ENCODE data around the gene AREG. TPM values are rescaled to one million over a fixed set of nuclear protein-coding genes. Genes with fewer than 3 reads are reported as not detected.
"Not testable (repeated sequence)": the region's sequence is repeated elsewhere in the genome, so short reads cannot be mapped to it uniquely, and the experiment has no call there.

AREG gene, protein sequence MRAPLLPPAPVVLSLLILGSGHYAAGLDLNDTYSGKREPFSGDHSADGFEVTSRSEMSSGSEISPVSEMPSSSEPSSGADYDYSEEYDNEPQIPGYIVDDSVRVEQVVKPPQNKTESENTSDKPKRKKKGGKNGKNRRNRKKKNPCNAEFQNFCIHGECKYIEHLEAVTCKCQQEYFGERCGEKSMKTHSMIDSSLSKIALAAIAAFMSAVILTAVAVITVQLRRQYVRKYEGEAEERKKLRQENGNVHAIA
- not detected for polyA plus RNA-seq (2012; ENCODE audit: low read depth, missing spikeins)

DNA sequence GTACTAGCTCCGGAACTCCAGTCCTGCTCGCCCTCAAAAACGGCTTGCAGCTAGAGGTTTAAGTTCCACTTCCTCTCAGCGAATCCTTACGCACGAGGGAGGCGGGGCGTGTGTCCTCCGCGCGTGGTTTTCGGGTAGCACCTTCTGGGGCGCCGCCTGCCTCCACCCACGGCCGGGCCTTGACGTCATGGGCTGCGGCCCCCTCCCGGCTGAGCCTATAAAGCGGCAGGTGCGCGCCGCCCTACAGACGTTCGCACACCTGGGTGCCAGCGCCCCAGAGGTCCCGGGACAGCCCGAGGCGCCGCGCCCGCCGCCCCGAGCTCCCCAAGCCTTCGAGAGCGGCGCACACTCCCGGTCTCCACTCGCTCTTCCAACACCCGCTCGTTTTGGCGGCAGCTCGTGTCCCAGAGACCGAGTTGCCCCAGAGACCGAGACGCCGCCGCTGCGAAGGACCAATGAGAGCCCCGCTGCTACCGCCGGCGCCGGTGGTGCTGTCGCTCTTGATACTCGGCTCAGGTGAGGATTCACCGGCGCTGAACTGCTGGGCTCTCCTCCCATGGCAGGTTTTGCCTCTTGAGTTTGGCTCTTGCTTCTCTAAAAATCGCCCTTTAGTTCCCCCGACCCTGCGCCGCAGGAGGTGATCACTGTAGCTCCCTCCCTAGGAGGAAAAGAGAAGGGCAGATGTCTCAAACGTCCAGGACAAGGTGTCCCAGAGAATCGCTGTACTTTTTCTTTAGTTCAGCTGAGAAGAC, at the start of gene AREG:
Gene AREG (plus strand): TSS at position 246 of the 752 bp plus-strand sequence. CDS start 210 bp downstream, at position 456.
- peak; percentile 57 for DNase-seq (ENCODE audit: insufficient read length, low spot score)
- TF ChIP-seq SPI1 (IDR thresholded peaks at IDR 0.05; ENCODE audit: low read depth, low read length) (peak; percentile 88), PAX5 (IDR thresholded peaks at IDR 0.05; ENCODE audit: insufficient read depth, low read length, severe bottlenecking) (no peak)
- peak; percentile 91 for FAIRE-seq

DNA sequence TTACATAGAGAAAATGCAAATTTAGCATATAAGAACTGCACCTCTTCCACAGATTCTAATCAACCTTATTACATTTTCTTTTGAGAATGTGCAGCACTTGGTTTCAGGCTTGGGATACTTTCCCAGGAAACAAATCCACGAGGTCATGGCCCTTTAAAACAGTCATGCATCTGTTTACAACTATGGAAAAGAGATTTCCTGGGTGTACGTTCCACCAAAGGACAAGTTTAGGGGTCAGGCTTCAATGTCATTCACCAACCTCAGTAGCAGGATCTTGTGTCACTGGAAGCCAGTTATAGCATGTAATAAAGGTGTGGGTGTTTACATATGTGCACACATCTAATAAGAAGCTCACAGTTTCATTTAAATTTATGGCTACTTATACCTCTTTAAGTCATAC, 49.3 kb upstream of the AREG start:
- TF ChIP-seq SPI1 (IDR thresholded peaks at IDR 0.05; ENCODE audit: low read depth, low read length) (no peak), POLR2A (IDR thresholded peaks at IDR 0.05; ENCODE audit: low read depth, low read length) (no peak), POU2F2 (IDR thresholded peaks at IDR 0.05; ENCODE audit: low read depth, low read length) (no peak)
- DNase-seq (ENCODE audit: insufficient read length, low spot score): no peak
- FAIRE-seq: no peak

DNA sequence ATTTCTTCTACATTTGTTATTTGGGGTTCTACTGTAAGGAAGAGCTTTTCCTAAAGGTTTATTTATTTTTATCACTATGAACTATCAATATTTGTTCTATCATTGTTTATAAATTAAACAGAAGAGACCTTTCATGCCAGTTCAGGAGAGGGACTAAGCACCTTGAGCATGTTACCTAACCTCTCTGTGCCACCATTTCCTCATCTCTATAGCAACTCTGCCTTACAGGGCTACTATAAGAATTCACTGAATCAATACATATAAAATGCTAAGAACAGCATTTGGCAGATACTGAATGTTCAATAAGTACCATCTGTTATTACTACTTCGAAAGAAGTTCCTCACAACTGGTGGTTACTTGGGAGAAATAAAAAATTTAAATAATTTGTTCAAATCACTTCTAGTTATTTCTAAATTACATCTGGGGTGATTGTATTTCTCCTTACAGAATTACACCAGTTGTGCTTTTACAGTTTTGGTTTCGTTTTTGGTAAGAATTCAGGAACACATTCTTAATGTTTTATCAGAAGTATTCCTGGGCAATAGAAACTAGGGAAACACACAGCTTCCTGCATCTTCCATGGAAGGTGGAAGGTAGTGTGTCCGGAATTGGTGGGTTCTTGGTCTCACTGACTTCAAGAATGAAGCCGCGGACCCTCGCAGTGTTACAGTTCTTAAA, 47.0 kb upstream of the AREG start:
- no peak for TF ChIP-seq PAX5 (IDR thresholded peaks at IDR 0.05; ENCODE audit: insufficient read depth, low read length, severe bottlenecking)
- TF ChIP-seq TAF1 (IDR thresholded peaks at IDR 0.05; ENCODE audit: low read depth, low read length): no peak
- TF ChIP-seq POLR2A (IDR thresholded peaks at IDR 0.05; ENCODE audit: low read depth, low read length): no peak
- TF ChIP-seq POU2F2 (IDR thresholded peaks at IDR 0.05; ENCODE audit: low read depth, low read length): no peak
- TF ChIP-seq SPI1 (IDR thresholded peaks at IDR 0.05; ENCODE audit: low read depth, low read length): no peak
- TF ChIP-seq POLR2AphosphoS5 (IDR thresholded peaks at IDR 0.05; ENCODE audit: low read depth, low read length): no peak
- FAIRE-seq (peak; percentile 41), DNase-seq (ENCODE audit: insufficient read length, low spot score) (no peak)

DNA sequence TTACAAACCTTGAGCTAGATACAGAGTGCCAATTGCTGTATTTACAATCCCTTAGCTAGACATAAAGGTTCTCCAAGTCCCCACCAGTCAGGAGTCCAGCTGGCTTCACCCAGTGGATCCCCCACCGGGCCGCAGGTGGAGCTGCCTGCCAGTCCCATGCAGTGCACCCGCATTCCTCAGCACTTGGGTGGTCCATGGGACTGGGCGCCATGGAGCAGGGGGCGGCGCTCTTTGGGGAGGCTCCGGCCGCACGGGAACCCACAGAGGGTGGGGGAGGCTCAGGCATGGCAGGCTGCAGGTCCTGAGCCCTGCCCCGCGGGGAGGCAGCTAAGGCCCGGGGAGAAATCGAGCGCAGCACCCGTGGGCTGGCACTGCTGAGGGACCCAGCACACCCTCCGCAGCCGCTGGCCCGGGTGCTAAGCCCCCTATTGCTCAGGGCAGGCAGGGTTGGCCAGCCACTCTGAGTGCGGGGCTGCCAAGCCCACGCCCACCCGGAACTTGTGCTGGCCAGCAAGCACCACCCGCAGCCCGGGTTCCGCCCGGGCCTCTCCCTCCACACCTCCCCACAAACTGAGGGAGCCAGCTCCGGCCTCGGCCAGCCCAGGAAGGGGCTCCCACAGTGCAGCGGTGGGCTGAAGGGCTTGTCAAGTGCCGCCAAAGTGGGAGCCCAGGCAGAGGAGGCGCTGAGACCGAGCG, 45.9 kb upstream of the AREG start:
- not testable (repeated sequence) for DNase-seq (ENCODE audit: insufficient read length, low spot score)

DNA sequence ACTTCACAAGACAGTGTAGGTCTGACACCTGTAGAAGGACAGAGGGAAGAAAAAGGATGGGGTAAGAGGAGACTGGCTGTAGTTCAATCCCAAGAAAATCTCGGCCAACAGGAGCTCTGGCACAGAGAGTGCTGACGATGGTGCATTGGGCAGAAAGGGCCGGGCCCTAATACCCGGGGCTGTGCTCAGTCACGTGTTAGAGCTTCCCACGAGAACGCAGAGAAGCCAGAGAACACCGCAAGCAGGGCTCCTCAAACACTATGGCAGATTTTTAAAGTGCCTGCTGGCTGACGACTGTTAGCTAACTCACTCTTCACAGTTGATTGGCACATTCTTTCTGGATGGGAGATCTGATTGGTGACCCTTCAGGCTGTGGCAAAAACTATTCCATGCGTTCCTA, 44.5 kb upstream of the AREG start:
- DNase-seq (ENCODE audit: insufficient read length, low spot score): no peak
- TF ChIP-seq POU2F2 (IDR thresholded peaks at IDR 0.05; ENCODE audit: low read depth, low read length): no peak
- TF ChIP-seq SPI1 (IDR thresholded peaks at IDR 0.05; ENCODE audit: low read depth, low read length): no peak
- no peak for TF ChIP-seq PAX5 (IDR thresholded peaks at IDR 0.05; ENCODE audit: insufficient read depth, low read length, severe bottlenecking)
- no peak for FAIRE-seq

More for the DNA sequence above, 45.9 kb upstream of the AREG start:
- not testable (repeated sequence) for FAIRE-seq

DNA sequence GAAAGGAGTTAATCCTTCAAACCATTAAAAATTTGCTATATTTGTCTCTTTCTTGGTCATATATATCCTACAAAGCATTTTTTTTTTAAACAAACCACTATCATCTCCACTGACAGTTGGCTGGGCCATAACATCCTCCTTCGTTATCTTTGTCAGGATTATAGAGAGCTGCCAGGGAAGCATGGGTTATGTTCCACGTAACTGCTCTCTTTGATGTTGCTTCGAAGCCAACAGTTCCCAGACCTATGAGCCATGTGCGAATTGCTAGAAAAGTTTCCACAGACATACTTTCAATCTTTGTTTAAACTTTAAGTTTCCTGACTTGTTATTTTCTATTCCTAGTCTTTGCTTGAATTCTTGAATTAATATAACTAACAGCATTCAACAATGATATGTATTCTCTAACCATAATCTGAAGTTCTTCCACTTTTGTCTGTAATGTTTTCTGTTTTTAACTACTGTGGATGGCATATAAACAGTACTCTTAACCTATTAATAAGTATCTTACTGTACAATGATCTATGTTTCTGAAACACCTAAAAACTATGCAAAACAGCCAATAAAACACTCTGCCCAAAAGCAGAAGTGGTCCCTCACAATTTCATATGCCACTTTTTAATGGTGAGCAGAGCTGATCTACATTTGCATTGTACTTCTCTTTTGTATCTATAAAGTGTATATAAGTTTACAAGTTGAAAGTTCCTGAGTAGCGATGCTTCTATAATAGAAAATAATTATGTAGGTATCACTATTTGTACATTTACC, 42.1 kb upstream of the AREG start:
- TF ChIP-seq SPI1 (IDR thresholded peaks at IDR 0.05; ENCODE audit: low read depth, low read length): peak; percentile 89
- no peak for TF ChIP-seq POLR2AphosphoS5 (IDR thresholded peaks at IDR 0.05; ENCODE audit: low read depth, low read length)
- FAIRE-seq (no peak), DNase-seq (ENCODE audit: insufficient read length, low spot score) (no peak)

DNA sequence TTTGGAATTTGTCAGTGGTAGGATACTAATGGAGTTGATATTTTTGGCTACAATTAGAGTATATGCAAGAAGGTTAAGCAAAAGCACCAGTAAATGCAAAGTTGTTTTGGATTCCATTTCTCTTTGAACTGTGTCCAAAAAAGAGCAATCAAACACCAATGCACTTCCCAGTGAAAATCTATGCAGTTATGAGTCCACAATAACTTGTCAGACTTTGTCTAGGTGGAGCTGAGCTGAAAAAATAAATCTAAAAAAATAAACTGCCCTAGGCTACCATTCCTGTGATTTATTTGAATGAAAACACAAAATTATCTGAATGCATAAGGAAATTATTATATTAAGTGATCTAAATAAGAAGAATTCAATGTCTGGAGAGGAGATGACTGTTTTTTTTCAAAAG, 37.0 kb upstream of the AREG start:
- TF ChIP-seq POLR2AphosphoS5 (IDR thresholded peaks at IDR 0.05; ENCODE audit: low read depth, low read length) (no peak), POU2F2 (IDR thresholded peaks at IDR 0.05; ENCODE audit: low read depth, low read length) (no peak), SPI1 (IDR thresholded peaks at IDR 0.05; ENCODE audit: low read depth, low read length) (no peak), TAF1 (IDR thresholded peaks at IDR 0.05; ENCODE audit: low read depth, low read length) (no peak), PAX5 (IDR thresholded peaks at IDR 0.05; ENCODE audit: insufficient read depth, low read length, severe bottlenecking) (no peak), POLR2A (IDR thresholded peaks at IDR 0.05; ENCODE audit: low read depth, low read length) (no peak)
- DNase-seq (ENCODE audit: insufficient read length, low spot score) (no peak), FAIRE-seq (no peak)

DNA sequence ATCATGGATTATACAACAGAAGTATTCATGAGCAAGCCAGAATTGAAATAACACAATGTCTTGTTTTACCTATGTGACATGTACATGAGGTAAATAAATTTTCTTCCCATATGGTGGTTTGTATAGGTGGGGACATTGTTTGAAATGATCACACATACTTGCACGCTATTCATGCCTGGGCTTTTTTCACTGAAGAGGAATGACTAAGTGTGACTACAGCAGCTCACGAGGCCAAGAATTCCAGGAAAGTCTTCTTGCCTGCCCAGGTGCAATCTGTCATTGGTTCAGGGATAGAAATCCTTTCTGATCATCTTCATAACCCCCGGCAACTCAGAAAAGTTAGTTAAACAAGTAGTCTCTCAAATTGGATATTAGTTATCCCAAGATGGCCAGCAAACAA, 36.3 kb upstream of the AREG start:
- FAIRE-seq: no peak

DNA sequence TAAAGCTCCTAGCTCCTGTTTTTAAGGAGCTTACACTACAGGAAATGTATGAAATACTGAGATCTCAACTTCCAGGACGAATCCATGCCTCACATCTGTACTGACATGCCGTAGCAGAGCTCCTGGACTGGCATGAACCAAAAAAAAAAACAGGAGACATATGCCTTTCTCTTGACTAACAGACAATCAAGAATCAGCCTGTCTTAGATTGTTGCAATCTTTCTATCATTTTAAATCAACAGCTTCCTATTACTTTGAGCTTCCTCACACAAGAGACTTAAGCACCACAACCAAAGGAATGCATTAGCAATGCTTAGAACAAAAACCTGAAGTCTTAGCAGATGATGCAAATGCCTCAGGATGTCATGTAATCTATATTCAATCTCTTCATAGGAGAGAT, 34.7 kb upstream of the AREG start:
- no peak for FAIRE-seq
- DNase-seq (ENCODE audit: insufficient read length, low spot score): no peak
- TF ChIP-seq TAF1 (IDR thresholded peaks at IDR 0.05; ENCODE audit: low read depth, low read length): no peak
- no peak for TF ChIP-seq SPI1 (IDR thresholded peaks at IDR 0.05; ENCODE audit: low read depth, low read length)
- no peak for TF ChIP-seq POU2F2 (IDR thresholded peaks at IDR 0.05; ENCODE audit: low read depth, low read length)
- TF ChIP-seq POLR2A (IDR thresholded peaks at IDR 0.05; ENCODE audit: low read depth, low read length): no peak

More for the DNA sequence above, 36.3 kb upstream of the AREG start:
- TF ChIP-seq POU2F2 (IDR thresholded peaks at IDR 0.05; ENCODE audit: low read depth, low read length) (no peak), PAX5 (IDR thresholded peaks at IDR 0.05; ENCODE audit: insufficient read depth, low read length, severe bottlenecking) (no peak)
- no peak for DNase-seq (ENCODE audit: insufficient read length, low spot score)

DNA sequence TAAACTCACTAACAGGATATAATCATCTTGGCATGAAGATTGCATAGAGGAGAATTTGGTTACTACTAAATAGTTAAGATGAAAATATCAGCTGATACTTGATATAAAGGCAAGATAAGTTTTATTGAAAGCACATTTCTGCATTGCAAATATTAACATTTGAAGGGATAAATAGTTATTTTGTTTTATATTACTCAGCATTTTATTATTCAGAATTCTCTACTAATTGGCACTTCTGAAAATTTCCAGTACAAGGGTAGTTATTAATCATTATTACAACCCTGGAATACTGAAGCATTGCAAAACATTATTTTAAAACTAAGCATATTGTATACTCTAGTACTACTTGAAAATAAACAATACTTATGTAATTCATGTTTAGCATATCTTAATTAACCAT, 32.7 kb upstream of the AREG start:
- TF ChIP-seq PAX5 (IDR thresholded peaks at IDR 0.05; ENCODE audit: insufficient read depth, low read length, severe bottlenecking): no peak
- TF ChIP-seq POLR2A (IDR thresholded peaks at IDR 0.05; ENCODE audit: low read depth, low read length): no peak
- TF ChIP-seq POU2F2 (IDR thresholded peaks at IDR 0.05; ENCODE audit: low read depth, low read length): no peak
- no peak for TF ChIP-seq TAF1 (IDR thresholded peaks at IDR 0.05; ENCODE audit: low read depth, low read length)
- TF ChIP-seq SPI1 (IDR thresholded peaks at IDR 0.05; ENCODE audit: low read depth, low read length): no peak
- TF ChIP-seq POLR2AphosphoS5 (IDR thresholded peaks at IDR 0.05; ENCODE audit: low read depth, low read length): no peak
- FAIRE-seq (no peak), DNase-seq (ENCODE audit: insufficient read length, low spot score) (no peak)

All from GM12891 (cell line).